GM06990 (cell line): Measurements from ENCODE around the gene ESF1.

Experiments
- DNase-seq: peaks from one replicate; pipeline ENCODE4 v3.0.0-alpha.2; 2011; ENCODE audit not compliant: insufficient read length; ENCODE audit errors: extremely low read depth
- H3K27me3 ChIP-seq: replicated peaks from 2 replicates; pipeline ENCODE4 v1.6.0; 2011; ENCODE audit warnings: low read length; ENCODE audit not compliant: control insufficient read depth, insufficient read depth
- H3K36me3 ChIP-seq: 2 replicates; pipeline ENCODE4 v1.5.1; 2011; ENCODE audit warnings: low read length; ENCODE audit not compliant: control insufficient read depth, insufficient read depth
- H3K4me3 ChIP-seq: replicated peaks from 2 replicates; pipeline ENCODE4 v1.5.1; 2011; ENCODE audit warnings: low read depth, mild to moderate bottlenecking, control low read depth, low read length
- CTCF ChIP-seq: IDR thresholded peaks from 2 replicates; pipeline ENCODE4 v1.5.1; 2011; ENCODE audit warnings: low read length, control low read depth, mild to moderate bottlenecking, inconsistent platforms; ENCODE audit not compliant: insufficient read depth, poor library complexity, severe bottlenecking

Gene ESF1

GRCh38 chr20:13753436-13754036 lies 31.2 kb downstream of the ESF1 start:
- DNase-seq = no peak
- no peaks in the 10 kb centered on the region; the same call in none of the 2 replicates for H3K36me3 ChIP-seq
- H3K4me3 ChIP-seq = no peak overlapping the region
- H3K27me3 ChIP-seq = no peaks in the 10 kb centered on the region
- TF ChIP-seq CTCF = no peak

GRCh38 chr20:13749811-13750210 lies 34.9 kb downstream of the ESF1 start:
- H3K4me3 ChIP-seq = no peak overlapping the region
- H3K27me3 ChIP-seq = no peaks in the 10 kb centered on the region
- no peak for TF ChIP-seq CTCF
- no peak for DNase-seq
- no peaks in the 10 kb centered on the region; the same call in 1 of the 2 replicates for H3K36me3 ChIP-seq

DNA sequence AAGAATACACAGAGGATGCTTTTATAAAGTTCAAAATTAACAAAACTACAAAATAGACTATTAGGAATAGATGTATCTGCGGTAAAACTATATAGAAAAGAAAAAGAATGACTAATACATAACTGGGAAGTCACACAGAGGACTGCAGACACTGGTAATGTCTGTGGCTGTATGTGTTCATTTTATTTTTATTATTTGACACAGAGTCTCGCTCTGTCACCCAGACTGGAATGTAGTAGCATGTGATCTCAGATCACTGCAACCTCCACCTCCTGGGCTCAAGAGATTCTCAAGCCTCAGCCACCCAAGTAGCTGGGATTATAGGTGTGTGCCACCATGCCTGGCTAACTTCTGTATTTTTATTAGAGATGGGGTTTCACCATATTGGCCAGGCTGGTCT lies 38.9 kb downstream of the ESF1 start:
- peaks cover 1% of the 10 kb centered on the region for H3K36me3 ChIP-seq
- no peak for TF ChIP-seq CTCF

DNA sequence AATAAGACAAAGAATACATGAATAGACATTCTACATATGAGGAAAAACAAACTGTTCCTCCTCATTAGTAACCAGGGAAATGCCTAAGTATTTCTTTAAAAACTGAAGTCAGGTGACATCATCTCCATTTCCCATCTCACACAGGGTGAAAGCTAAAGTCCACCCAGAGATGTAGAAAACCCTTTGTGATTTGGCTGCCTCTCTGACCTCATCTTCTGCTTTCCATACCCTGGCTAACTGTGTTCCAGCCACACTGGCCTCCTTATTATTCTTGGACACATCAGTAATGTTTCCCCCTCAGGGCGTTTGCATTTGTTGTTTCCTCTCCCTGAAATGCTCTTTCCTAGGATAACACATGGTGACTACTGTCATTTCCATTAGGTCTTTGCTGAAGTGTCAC lies 40.4 kb downstream of the ESF1 start:
- H3K4me3 ChIP-seq = no peak overlapping the region
- no peaks in the 10 kb centered on the region for H3K27me3 ChIP-seq
- peaks cover 2% of the 10 kb centered on the region for H3K36me3 ChIP-seq
- no peak for TF ChIP-seq CTCF
- no peak for DNase-seq

More for the DNA sequence above, 38.9 kb downstream of the ESF1 start:
- no peaks in the 10 kb centered on the region for H3K27me3 ChIP-seq
- DNase-seq = no peak
- H3K4me3 ChIP-seq = no peak overlapping the region

DNA sequence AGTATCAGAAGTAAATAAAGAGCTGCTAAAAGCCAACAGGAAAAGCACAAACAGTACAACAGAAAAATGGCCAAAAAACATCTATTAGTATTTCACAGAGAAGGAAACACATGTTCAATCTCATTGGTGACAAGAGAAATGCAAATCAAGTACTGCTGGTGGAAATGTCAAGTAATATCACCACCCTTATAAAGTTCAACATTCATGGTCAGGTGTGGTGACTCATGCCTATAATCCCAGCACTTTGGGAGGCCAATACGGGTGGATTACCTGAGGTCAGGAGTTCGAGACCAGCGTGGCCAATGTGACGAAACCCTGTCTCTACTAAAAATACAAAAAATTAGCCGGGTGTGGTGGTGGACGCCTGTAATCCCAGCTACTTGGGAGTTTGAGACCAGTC lies 42.8 kb downstream of the ESF1 start:
- Histone ChIP-seq H3K4me3 (no peak overlapping the region), H3K36me3 (peaks cover 2% of the 10 kb centered on the region), H3K27me3 (no peaks in the 10 kb centered on the region)
- TF ChIP-seq CTCF = no peak
- DNase-seq = no peak
